ENCODE measurements around the gene SMYD3.
"Not testable (repeated sequence)": the region's sequence is repeated elsewhere in the genome, so short reads cannot be mapped to it uniquely, and the experiment has no call there.

Gene SMYD3

GRCh38 chr1:245788269-245788668 lies 718.8 kb downstream of the SMYD3 start:
- DNase-seq (ENCODE audit: low read depth in 3 of 3, low spot score in 1 of 3) = no peak

DNA sequence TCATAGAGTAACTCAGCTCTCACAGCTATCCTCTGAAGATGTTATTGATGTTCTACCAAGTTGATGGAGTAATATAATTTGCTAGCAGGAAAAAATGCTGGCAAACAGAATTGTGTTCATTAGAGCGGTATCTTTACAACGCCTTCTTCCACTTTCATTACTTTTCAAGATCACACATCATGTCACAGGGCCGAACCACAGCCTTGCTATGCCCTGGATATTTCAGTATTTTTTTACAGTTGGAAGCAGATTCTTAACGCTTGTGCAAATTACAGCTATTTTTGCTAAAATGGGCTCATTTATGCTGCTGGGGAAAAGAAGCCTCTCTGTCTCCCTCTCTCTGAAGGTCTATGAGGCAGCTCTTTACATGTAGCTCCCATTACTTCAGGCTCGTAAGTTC lies 720.1 kb downstream of the SMYD3 start:
- no peak for DNase-seq (ENCODE audit: low read depth in 3 of 3, low spot score in 1 of 3)

- no peak for DNase-seq (ENCODE audit: low read depth in 3 of 3, low spot score in 1 of 3)
These were observed 727.0 kb downstream of the SMYD3 start for GRCh38 chr1:245779797-245780755.

GRCh38 chr1:245777752-245778151 lies 729.3 kb downstream of the SMYD3 start:
- no peak for DNase-seq (ENCODE audit: low read depth in 3 of 3, low spot score in 1 of 3)

- no peak for DNase-seq (ENCODE audit: low read depth in 3 of 3, low spot score in 1 of 3)
These were observed 730.3 kb downstream of the SMYD3 start for GRCh38 chr1:245776694-245777332.

DNA sequence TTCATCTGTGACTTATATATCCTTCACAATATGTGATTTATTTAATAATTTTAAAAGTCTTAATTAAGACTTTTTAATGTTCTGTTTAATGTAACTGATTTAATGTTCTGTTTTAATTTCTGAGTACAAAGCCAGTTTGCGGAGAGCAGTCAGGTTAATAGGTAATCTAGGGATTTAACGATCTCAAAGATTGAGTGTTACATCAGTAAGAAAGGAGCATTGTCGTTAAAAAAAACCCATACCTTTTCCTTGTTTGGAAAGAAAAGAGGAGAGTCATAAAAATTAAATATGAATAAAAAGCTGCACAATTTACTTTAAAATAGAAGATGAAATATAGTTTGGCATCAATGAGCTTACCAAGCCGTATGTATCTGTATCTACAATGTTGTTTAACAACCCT lies 730.9 kb downstream of the SMYD3 start:
- no peak for DNase-seq (ENCODE audit: low read depth in 3 of 3, low spot score in 1 of 3)

DNA sequence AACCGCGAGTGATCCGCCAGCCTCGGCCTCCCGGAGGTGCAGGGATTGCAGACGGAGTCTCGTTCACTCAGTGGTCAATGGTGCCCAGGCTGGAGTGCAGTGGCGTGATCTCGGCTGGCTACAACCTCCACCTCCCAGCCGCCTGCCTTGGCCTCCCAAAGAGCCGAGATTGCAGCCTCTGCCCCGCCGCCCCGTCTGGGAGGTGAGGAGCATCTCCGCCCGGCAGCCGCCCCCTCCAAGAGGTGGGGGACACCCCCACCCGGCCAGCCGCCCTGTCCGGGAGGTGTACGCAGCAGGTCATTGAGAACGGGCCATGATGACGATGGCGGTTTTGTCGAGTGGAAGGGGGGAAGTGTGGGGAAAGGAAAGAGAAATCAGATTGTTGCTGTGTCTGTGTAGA lies 732.1 kb downstream of the SMYD3 start:
- DNase-seq (ENCODE audit: low read depth in 3 of 3, low spot score in 1 of 3) = not testable (repeated sequence)

DNA sequence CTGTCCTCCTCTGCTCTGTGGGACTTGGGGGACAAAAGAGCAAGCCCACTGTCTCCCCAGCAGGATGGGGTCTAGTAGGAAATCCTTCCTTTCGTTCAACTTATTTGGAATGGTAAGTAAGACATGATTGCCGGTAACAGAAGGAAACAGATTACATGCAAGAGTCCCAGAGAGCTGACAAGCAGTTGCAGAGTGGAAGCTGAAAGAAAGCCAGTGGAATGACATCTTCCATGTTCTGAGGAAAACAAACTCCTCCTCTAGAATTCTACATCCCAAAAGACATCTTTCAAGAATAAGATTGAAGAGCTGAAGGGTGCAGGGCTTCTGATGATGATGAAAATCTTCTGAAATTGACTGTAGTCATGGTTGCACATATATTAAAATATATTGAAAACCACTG lies 732.9 kb downstream of the SMYD3 start:
- DNase-seq (ENCODE audit: low read depth in 3 of 3, low spot score in 1 of 3) = no peak

GRCh38 chr1:245773344-245773743 lies 733.7 kb downstream of the SMYD3 start:
- no peak for DNase-seq (ENCODE audit: low read depth in 3 of 3, low spot score in 1 of 3)

DNA sequence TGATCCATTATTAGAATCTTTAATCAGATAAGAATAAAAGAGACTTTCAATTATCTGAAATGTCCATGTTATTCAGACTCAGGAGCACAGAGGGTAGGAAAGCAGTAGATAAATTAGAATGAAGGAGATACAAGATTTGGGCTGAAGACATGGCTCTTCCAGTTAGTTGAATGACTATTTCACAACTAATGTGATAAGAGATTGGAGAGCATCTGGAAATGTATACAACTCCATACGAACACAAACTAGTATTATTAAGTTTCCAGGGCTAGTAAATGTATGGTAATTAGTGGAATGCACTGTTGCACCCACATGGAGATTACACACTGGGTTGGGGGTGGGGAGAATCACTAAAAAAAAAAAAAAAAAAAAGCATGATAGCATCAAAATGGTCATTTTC lies 734.3 kb downstream of the SMYD3 start:
- no peak for DNase-seq (ENCODE audit: low read depth in 3 of 3, low spot score in 1 of 3)

GRCh38 chr1:245772325-245772724 lies 734.8 kb downstream of the SMYD3 start:
- DNase-seq (ENCODE audit: low read depth in 3 of 3, low spot score in 1 of 3) = no peak

DNA sequence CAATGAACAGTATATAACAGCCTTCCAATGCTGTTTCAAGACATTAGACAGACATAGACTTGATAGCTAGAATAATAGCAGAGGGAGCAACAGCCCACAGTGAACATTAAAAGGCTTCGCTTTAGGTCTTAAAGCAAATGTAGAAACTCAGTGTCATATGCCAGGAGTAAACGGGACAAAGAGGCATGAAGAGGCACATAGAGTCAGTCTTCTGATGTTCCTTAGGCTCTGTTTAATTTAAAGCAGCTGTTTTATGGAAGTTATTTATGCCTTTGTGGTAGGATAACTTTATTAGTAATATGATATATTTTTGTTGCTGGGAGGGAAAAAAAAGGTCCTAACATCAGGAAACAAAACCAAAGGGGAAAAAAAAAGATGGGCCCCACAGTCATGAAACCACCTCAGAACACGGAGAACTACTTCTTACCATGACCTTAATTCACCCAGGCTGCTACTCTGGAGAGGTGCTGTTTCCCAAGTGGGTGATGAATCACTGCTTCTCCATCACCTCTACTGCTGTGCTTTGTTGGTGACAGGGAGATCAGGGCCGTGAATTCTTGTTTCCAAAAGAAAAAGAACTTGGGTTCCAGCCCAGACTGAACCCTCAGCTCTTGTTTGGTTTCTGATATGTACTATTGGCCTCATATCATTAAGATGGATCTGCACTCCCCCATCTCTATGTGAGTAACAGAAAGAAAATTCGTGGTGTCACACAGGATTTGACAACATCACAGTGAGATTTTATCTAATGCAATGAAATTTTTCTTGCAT lies 735.4 kb downstream of the SMYD3 start:
- DNase-seq (ENCODE audit: low read depth in 3 of 3, low spot score in 1 of 3) = no peak

DNA sequence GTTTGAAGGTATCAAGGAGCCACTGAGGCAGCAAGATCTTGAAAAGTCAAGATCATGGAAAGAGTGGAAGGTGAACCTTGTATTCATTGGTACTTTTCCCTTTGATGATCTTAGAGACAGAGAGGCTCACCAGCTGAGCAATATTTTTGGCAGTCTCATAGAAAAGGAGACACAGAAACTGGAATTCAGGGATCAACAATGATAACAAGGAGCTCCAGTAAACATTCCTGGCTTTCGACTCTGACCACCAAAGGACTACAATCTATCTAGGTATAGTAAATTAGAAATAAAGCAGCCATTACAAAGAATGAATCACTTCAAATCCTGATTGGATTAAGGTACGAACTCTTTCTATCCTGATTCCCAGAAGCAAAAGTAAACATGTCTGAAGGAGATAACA lies 736.9 kb downstream of the SMYD3 start:
- no peak for DNase-seq (ENCODE audit: low read depth in 3 of 3, low spot score in 1 of 3)

DNA sequence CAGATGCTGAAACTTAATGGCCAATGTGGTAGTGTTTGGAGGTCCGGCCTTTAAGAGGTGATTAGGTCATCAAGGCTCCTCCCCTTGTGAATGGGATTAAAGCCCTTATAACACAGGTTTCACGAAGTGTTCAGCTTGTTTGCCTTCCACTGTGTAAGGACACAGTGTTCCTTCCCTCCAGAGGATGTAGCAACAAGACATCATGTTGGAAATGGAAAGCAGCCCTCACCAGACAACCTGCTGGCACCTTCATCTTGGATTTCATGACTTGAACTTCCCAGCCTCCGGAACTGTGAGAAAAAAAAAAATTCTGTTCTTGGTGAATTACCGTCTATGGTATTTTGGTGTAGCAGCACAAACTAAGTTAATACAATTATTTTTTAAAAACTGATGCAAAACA lies 738.5 kb downstream of the SMYD3 start:
- DNase-seq (ENCODE audit: low read depth in 3 of 3, low spot score in 1 of 3) = no peak

DNA sequence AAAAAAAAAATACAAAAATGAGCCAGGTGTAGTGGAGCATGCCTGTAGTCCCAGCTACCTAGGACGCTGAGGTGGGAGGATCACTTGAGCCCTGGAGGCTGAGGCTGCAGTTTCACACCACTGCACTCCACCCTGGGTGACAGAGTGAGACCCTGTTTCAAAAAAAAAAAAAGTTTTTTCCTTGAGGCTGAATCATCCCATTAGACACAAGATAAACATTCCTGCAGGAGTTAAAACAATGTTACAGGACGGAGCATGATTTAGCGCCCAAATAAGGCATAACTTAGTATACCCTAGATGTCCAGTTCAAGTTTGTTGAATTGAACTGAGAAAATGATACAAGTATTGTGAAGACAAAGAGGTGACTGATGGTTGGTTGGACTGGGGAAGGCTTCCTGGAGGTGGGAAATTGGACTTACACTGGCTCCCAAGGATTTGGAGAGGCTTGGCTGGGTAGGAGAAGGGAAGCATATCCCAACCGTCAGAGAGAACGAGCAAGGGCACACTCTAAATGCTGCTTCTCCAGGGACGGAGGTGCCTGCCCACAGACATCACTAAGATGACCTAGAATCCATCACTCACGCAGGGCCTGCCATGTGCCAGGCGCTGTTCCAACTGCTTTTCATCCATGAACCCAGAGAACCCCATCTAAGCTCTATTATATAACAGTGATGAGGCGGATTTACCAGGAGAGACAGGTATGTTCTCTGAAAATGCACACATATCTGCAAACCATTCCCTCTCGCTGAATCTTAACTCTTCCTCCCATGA lies 741.7 kb downstream of the SMYD3 start:
- no peak for DNase-seq (ENCODE audit: low read depth in 3 of 3, low spot score in 1 of 3)

DNA sequence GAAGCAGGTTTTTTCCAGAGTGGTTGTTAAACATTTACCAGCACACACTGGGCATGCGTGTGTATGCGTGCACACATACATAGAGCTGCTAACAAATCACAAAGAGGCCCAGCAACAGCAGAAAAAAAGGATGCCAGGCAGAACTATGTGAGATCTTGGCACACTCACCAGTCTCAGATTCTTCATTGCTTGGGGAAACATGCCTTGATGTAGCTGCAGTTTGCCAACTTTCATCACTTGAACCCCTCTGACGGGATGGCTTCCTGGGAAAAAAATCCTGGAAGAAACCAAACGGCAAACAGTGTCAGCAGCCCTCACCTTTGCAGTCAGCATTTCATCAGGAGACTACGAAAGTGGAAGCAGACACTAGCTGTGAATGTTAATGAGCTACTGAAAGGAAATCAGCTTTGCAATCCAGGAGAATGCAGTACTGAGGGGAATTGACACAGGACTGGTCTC lies 743.2 kb downstream of the SMYD3 start:
- DNase-seq (ENCODE audit: low read depth in 3 of 3, low spot score in 1 of 3) = no peak

DNA sequence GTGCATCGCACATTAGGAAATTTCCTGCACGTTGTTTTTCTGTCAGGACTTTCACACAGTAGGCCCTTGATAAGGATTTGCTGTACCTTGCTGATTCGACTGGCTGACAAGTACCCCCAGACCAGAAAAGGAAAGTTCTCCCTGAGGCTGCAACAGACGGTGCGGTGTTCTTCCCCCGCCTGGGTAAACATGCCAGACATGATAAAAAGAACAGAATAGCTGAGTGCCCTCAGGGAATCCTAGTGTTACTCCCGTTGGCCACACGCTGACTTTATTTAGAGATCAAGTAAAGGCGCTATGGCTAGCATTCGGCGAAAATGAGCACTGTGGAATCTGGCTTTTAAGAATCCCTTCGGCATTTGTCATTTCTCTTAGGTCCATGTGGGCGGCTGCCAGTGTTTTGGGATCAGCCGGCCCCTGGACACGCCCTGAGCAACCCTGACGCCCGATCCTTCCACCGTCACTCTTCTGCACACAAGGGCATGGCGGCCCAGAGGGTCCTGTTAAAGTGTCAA lies 744.6 kb downstream of the SMYD3 start:
- DNase-seq (ENCODE audit: low read depth in 3 of 3, low spot score in 1 of 3) = no peak

DNA sequence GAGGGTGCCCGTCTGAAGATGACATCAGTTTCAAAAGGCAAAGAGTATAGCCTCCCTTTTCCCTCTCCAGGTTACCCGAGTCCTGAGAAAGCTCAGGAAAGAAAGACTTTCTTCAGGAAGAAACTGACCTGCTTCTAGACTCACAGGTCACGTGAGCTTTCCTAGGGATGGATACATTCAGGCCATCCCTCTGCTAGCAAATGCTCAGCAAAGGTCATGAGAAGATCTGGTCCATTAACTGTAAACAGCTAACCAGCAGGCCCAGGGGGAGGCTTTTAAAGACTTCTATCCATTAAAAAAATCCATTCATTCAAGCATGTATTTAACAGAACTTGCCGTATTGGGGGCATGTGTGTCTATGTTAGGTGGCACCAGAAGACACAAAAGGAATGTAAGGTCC lies 746.8 kb downstream of the SMYD3 start:
- no peak for DNase-seq (ENCODE audit: low read depth in 3 of 3, low spot score in 1 of 3)

- DNase-seq (ENCODE audit: low read depth in 3 of 3, low spot score in 1 of 3) = no peak
These were observed 752.6 kb downstream of the SMYD3 start for GRCh38 chr1:245754463-245754961.

- no peak for DNase-seq (ENCODE audit: low read depth in 3 of 3, low spot score in 1 of 3)
These were observed 753.3 kb downstream of the SMYD3 start for GRCh38 chr1:245753807-245754206.

DNA sequence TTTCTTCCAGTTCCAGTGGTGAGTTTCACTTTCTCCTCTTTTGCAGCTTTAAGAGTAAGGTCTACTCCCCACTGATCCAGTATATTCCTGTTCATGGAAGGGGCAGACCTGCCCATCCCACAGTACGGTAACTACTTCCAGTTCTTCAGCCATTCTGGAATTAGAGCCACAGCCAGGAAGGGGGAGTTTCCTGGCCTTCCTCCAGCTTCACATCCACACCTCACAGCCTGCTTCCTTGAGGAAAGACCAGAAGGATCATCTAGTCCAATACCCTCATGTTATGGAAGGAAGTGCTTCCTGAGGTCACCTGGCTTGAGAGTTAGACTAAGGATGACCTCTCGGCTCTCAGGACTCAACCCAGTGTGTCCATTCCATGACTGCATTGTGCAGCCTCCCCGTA lies 754.5 kb downstream of the SMYD3 start:
- DNase-seq (ENCODE audit: low read depth in 3 of 3, low spot score in 1 of 3) = no peak

Data from stimulated activated CD4-positive, alpha-beta T cell treated with anti-CD3 and anti-CD28 coated beads, TNF-alpha, amount 100 ng/mL, for 1 hour (primary cell).